GM18511 (cell line): Measurements from ENCODE around the gene ZNF485.

Experiments
- ATAC-seq: cut with Tn5 transposase; IDR thresholded peaks from one replicate; pipeline ENCODE4 v1.9.1; 2021; ENCODE audit warnings: mild to moderate bottlenecking, moderate library complexity; ENCODE audit not compliant: unreplicated experiment

ZNF485 gene

GRCh38 chr10:43667317-43667731 lies 61.1 kb downstream of the ZNF485 start:
- peak; percentile 51 for ATAC-seq
